Measurements from ENCODE around the gene FAM241A.

GRCh38 chr4:112213091-112213490 lies 67.8 kb downstream of the FAM241A start:
- TF ChIP-seq, protein P1, sequence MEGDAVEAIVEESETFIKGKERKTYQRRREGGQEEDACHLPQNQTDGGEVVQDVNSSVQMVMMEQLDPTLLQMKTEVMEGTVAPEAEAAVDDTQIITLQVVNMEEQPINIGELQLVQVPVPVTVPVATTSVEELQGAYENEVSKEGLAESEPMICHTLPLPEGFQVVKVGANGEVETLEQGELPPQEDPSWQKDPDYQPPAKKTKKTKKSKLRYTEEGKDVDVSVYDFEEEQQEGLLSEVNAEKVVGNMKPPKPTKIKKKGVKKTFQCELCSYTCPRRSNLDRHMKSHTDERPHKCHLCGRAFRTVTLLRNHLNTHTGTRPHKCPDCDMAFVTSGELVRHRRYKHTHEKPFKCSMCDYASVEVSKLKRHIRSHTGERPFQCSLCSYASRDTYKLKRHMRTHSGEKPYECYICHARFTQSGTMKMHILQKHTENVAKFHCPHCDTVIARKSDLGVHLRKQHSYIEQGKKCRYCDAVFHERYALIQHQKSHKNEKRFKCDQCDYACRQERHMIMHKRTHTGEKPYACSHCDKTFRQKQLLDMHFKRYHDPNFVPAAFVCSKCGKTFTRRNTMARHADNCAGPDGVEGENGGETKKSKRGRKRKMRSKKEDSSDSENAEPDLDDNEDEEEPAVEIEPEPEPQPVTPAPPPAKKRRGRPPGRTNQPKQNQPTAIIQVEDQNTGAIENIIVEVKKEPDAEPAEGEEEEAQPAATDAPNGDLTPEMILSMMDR (IDR thresholded peaks at IDR 0.05): no peak
- TF ChIP-seq POLR2A (IDR thresholded peaks at IDR 0.05): no peak

Data from testis (tissue), 2 donors.